GM18499 (cell line): ENCODE data around the gene APC2.
"Not testable (repeated sequence)": the region's sequence is repeated elsewhere in the genome, so short reads cannot be mapped to it uniquely, and the experiment has no call there.

Experiments
- ATAC-seq: cut with Tn5 transposase; IDR thresholded peaks from one replicate; pipeline ENCODE4 v1.9.1; 2021; ENCODE audit warnings: moderate number of reproducible peaks; ENCODE audit not compliant: insufficient read depth, unreplicated experiment

Gene APC2

DNA sequence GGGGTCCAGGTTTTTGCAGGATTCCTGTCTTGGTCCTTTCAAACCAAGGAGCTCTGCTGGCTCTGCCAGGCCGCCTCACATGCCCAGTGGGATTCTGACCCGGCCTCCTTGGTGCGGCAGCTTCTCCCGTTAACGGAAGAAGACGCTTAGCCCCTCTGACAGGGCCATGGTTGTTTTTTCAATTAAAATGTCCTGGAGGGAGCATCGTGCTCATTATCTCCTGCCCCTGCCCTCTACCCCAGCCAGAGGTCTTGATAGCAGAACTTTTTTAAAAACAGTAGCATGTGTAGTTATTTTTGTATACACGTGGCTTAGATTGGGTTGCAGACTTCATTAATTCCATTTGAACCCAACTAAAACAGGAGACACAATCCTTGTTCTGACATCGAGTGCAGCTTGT lies 23.2 kb upstream of the APC2 start:
- no peak for ATAC-seq

DNA sequence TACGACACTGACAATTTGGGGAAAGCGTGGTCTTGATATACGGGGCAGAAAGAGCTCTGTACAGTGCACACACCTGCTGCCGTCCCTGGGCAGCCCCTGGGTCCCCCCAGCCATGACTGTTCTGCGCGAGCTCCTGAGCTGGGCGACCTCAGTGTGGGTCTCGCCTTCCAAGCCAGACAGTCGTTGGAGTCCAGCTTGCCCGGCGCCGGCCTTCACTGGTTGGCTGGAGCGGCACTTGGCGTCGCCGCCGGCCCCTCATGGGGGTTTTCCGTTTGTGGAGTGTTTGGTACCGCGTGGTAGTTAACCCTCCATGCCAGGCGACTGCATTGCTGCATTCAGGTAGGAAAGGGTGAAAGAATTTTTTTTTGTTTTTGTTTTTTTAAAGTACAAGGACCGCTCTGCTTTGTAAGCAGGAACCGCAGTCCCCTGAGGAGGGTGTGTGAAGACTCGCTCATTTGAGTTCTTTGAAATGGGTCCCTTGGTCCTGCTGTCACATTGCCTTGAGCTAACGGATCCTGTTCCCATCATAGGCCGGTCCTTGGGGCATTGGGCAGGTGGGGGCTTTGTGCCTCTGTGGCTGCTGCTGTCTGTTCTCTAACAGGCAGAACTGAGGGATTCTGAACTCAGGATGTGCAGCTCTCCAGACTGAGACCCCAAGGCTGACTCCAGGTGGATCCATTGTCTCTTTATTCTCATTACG lies 22.6 kb upstream of the APC2 start:
- no peak for ATAC-seq

GRCh38 chr19:1428738-1429391 lies 21.1 kb upstream of the APC2 start:
- ATAC-seq = no peak

DNA sequence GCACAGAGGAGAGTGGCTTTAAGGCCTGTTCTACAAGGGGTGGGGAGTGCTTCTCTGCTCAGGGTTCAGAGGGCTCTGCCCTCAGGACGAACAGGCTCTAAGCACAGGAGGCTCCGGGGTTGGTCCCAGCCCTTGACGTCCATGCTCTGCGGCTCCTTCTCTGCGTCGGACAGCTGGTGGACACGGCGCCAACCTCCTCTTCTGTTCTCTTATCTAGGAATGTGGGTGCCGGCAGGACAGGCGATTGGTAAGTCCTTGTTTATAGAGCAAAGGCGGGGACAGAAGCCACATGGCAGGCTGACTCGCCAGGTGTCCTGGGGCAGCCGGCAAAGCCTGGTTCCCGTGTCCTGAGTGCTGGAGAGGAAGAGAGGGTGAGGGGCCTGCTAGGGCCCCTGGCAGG lies 20.2 kb upstream of the APC2 start:
- no peak for ATAC-seq

GRCh38 chr19:1430246-1430645 lies 19.7 kb upstream of the APC2 start:
- ATAC-seq = no peak

GRCh38 chr19:1431759-1432506 lies 18.0 kb upstream of the APC2 start:
- ATAC-seq = no peak

DNA sequence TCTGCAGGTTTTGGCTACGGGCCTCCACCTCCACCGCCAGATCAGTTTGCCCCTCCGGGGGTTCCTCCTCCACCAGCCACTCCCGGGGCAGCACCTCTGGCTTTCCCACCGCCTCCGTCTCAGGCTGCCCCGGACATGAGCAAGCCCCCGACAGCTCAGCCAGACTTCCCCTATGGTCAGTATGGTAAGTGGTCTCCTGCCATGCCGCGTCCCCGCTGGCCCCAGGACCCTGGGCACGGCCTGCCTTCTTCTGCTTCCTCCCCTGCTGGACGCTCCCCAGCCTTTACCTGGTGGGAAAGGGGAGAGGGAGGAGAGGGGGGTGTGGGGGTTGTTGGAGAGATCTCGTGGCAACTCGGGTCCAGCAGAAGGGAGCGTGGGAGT lies 17.4 kb upstream of the APC2 start:
- ATAC-seq = no peak

- ATAC-seq = no peak
These were observed 16.5 kb upstream of the APC2 start for GRCh38 chr19:1433119-1434039.

GRCh38 chr19:1434040-1434366 lies 15.9 kb upstream of the APC2 start:
- ATAC-seq = no peak

- ATAC-seq = no peak
These were observed 15.3 kb upstream of the APC2 start for GRCh38 chr19:1434577-1435060.

DNA sequence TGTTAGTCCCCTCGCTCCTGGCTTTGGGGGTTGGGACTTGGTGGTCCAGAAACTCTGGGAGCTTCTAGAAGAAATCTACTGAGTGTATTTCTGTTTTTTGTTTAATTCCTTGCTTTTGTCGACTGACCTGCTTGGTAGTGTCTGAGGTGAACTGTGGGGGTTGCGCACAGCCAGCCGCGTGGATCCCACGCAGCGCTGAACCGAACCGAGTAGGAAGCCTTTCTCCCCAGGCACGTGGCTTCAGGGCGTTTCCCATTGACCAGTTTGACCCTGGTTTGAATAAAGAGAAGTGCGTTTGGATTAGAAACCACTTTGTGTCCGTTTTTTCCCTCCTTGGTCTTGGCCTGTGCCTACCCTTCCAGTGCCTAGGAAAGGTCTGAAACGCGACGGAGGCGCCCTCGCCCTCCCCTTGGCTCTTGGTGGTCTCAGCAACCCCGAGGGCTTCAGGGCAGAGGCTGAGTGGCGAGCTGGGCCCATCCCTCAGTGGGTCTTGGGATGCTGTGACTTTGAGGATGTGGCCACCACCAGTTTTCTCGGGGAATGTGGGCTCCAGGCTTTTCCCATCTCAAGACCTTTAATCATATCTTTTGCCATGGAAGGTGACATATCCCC lies 14.4 kb upstream of the APC2 start:
- ATAC-seq = no peak

- ATAC-seq = no peak
These were observed 12.3 kb upstream of the APC2 start for GRCh38 chr19:1437609-1438008.

DNA sequence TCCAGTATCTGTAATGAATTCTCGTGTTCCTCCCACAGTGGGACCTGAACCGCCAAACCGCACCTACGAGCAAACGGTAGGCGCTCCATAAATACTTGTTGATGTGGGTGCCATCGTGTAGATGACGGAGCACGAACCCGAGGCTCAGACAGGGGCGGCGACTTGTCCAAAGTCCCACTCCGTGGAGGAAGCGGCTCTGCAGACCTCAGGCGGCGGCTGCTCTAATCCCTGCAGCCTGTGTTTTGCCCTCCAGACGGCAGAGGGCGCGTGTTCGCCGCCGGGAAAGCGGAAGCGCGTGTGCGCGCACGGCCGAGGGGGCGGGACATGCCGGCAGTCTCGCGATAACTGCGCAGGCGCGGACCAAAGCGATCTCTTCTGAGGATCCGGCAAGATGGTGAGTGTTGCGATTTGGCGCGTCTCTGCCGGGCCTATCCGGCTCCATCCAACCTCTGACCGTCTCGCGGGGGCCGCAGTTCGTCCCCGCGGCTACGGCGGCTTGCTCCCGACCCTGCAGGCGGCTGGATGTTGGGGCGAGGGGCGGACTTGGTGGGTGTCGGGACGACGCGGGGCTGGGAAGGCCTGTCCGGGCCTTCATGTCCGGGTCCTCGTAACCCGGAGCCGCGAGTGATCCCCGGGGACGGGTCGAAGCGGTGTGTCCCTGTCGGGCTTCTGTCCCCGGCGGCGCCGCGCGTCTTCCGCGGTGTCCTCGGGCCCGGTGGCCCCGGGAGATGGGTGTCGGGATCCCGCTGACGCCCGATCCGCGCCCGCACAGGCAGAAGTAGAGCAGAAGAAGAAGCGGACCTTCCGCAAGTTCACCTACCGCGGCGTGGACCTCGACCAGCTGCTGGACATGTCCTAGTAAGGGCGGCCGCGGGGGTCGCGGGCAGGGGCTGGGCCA lies 11.6 kb upstream of the APC2 start, which contains the start of gene RPS15:
Gene RPS15, plus strand, starts transcription at position 362 of the 898 bp plus-strand sequence. Its CDS starts 30 bp downstream, at position 392.
- ATAC-seq = peak; percentile 46

- no peak for ATAC-seq
These were observed 11.0 kb upstream of the APC2 start for GRCh38 chr19:1438933-1439354.

DNA sequence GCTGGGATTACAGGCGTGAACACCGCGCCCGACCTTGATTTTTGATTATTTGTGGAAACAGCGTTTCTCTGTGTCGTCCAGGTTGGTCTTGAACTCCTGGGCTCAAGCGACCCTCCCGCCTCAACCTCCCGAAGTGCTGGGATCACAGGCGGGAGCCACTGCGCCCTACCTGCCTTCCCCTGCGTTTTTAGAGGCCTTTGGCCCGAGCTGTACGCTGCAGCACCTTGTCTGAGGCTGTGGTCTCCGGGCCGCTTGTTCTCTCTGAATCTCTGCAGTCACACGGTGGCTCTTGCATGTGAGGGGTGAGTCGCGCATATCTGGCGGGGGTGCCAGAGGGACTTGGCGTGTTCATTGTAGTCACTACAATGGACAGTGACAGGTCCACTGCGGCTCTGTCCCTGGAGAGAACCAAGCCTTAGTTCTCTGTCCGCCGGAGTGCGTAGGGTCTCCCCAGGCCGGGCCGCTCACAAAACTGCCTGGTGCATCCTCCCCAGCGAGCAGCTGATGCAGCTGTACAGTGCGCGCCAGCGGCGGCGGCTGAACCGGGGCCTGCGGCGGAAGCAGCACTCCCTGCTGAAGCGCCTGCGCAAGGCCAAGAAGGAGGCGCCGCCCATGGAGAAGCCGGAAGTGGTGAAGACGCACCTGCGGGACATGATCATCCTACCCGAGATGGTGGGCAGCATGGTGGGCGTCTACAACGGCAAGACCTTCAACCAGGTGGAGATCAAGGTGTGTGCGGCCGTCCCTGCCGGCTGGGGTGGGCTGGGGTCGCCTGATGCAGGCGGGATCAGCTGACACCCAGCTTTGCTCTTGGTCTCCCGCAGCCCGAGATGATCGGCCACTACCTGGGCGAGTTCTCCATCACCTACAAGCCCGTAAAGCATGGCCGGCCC lies 10.2 kb upstream of the APC2 start:
- not testable (repeated sequence) for ATAC-seq

GRCh38 chr19:1440418-1440801 lies 9.5 kb upstream of the APC2 start:
- ATAC-seq = no peak

DNA sequence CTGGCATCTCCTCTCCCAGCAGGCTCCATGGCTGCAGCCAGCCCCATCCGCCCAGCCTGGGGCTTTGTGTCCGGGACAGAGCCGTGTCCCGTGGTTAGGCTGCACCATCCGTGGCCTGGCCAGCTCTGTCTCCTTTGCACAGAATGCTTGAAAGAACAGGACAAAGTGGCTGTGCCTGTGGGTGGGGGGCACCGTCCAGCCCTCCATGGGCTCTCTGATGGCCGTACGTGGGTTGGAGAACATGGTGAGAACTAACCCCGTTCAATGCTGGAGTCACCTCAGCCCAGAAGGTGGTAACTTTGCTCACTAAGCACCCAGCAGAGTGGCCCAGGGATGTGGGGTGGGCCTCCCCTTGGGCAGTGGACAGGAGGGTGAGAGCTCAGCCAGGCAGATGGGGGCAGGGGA lies 8.9 kb upstream of the APC2 start:
- ATAC-seq = no peak
